Mononuclear cell (primary cell): Measurements from ENCODE around the gene CNOT6. TPM values are rescaled to one million over a fixed set of nuclear protein-coding genes. Genes with fewer than 3 reads are reported as not detected.

Experiments
- H3K27me3 ChIP-seq: 2 replicates; pipeline ENCODE4 v1.6.0; 2011; ENCODE audit warnings: low read length, control low read depth; ENCODE audit not compliant: insufficient read depth
- H3K4me1 ChIP-seq: 2 replicates; pipeline ENCODE4 v1.5.1; 2011; ENCODE audit warnings: mild to moderate bottlenecking, low read length, control low read depth; ENCODE audit not compliant: insufficient read depth
- H3K4me3 ChIP-seq: 2 replicates; pipeline ENCODE4 v1.5.1; 2011; ENCODE audit warnings: mild to moderate bottlenecking, low read length, moderate library complexity
- H3K9me3 ChIP-seq: 2 replicates; pipeline ENCODE4 v1.5.1; 2011; ENCODE audit warnings: low read depth, mild to moderate bottlenecking, control low read depth, low read length
- total RNA-seq: library from RNA; depleted of rRNA; stranded (reverse); fragments of >200 nt; gene quantifications from one replicate; pipeline ENCODE4 v1.2.3, GENCODE V29; 2012

CNOT6 gene
- total RNA-seq, 1 donor, result 8.1 TPM

DNA sequence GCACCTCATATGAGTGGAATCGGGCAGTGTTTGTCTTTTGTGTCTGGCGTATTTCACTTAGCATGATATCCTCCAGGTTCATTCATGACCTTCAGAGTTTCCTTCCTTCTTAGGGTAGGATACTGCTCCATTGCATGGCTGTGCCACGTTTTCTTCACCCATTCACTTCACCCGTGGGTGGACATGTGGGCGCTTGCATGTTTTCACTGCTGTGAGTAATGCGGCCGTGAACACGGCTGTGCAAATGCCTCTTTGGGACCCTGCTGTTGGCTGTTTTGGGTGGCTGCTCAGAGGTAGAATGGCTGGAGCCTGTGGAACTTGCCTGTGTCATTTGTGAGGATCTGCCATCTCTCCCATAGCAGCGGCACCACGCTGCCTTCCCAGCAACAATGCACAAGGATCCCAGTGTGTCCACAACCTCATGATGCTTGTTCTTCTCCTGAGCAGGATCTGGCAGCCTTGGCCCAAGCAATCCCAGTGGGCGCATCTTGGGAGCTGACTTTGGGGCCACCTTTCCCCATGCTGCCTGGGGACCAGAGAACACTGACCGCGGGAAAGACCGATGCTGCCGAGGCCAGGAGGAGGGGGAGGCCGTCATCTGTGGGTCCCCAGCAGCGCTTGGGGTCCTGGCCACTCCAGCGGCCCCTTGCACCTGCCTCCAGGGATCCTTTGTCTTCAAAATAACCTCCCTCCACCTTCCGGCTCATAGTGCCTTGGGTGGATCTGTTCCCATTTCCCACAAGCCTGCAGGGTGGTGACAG lies 99.4 kb downstream of the CNOT6 start:
- Histone ChIP-seq H3K4me3 (no peak overlapping the region), H3K4me1 (peaks cover 11% of the 10 kb centered on the region), H3K9me3 (no peaks in the 10 kb centered on the region), H3K27me3 (peaks cover 22% of the 10 kb centered on the region)

DNA sequence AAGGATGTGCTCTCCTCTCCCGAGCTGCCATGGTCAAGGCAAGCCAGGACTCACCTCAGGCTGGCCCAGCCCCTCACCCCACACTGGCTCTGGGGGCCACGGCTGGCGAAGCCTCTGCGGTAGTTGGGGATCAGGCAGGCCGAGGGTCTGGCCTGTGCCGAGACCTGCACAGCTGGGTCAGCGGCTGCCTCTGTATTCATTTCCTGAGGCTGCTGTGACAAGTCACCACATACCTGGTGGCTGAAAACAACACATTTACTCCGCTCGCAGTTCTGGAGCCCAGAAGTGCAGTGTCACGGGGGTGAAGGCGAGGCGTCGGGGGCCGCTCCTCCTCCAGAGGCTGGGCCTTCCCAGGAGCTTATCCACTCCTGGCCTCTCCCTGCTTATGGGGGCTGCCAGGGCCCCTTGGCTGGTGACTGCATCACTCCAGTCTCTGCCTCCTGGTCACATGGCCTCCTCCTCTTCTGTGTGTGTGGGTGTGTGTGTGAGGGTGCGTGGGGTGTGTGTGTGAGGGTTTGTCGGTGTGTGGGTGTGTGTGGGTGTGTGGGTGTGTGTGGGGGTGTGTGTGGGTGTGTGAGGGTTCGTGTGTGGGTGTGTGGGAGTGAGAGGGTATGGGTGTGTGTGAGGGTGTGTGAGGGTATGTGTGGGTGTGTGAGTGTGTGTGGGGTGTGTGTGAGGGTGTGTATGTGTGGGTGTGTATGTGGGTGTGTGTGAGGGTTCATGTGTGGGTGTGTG lies 100.3 kb downstream of the CNOT6 start:
- Histone ChIP-seq H3K4me3 (no peak overlapping the region), H3K27me3 (peaks cover 16% of the 10 kb centered on the region), H3K9me3 (no peaks in the 10 kb centered on the region), H3K4me1 (peaks cover 11% of the 10 kb centered on the region)

DNA sequence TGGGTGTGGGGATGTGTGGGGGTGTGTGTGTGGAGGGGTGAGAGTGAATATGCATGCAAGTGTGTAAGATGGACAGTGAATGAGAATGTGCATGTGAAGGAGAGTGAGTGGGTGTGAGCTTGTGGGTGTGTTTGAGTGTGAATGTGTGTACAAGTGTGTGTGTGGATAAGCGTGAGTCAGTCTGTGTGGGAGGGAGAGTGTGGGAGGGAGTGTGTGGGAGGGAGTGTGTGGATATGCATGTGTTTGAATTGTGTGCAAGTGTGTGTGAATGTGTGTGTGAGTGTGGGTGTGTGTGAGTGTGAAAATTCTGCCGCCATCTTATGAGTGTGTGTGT lies 100.8 kb downstream of the CNOT6 start:
- H3K4me3 ChIP-seq, result no peak overlapping the region
- no peaks in the 10 kb centered on the region for H3K9me3 ChIP-seq
- H3K27me3 ChIP-seq, result peaks cover 11% of the 10 kb centered on the region
- peaks cover 11% of the 10 kb centered on the region for H3K4me1 ChIP-seq

DNA sequence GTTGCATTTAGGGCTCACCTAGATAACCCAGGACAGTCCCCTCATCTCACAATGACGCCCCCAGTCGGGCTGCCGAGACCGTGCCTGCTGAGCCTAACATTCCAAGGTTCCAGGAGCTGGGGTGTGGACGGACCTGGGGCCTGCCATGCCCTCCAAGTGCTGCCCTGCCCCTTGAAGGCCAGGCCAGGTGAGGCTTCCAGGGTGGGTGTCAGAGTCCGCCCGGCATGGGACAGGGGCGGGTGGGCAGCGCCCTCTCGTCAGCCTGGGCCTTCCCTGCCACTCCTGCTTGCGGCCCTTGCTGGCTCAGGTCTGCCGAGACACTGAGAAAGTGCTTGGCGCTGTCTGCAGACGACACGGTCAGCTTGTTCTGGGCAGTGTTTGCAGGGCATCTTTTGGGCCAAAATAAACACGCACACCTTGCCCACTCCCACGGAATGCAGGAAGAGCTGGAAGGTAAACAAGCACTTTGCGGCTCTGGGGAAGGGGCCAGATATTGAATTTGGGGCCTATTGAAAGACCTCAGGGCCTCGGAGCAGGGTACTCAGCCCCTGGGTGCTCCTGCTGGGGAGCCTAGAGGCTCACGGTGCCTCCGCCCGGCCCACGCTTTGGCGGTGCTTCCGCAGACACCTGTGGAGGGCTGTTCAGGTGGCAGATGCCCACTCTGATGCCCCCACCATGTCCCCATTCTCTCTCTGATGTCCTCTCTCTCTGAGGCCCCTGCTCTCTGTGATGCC lies 101.4 kb downstream of the CNOT6 start:
- Histone ChIP-seq H3K4me1 (peaks cover 9% of the 10 kb centered on the region), H3K4me3 (no peak overlapping the region), H3K9me3 (no peaks in the 10 kb centered on the region), H3K27me3 (peaks cover 5% of the 10 kb centered on the region)

DNA sequence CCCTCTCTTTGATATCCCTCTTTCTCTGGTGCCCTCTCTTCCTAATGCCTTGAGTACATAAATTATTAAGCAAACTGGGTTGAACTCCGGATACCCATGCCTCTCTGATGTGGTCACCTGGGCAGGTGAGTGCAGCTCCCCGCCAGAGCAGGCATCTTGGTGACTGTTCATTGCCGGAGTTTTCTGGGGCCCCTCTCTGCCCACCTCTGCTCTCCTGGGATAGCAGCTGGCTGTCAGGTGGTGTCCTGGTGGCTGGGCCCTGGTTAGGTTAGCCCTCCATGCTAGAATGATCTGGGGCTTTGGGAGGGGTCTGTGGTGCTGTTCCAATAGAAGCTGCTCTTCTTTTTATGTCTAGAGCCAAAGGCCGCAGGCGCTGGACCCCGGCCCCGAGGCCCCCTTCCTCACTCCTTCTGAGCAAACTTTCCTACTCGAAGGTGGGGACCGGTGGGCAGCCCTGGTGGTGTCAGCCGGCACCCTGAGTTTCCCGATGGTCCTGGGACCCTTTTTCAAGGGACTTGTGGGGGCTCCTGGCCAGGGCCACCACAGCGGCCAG lies 102.0 kb downstream of the CNOT6 start:
- Histone ChIP-seq H3K9me3 (no peaks in the 10 kb centered on the region), H3K4me1 (peaks cover 2% of the 10 kb centered on the region), H3K4me3 (no peak overlapping the region), H3K27me3 (peaks cover 2% of the 10 kb centered on the region)

DNA sequence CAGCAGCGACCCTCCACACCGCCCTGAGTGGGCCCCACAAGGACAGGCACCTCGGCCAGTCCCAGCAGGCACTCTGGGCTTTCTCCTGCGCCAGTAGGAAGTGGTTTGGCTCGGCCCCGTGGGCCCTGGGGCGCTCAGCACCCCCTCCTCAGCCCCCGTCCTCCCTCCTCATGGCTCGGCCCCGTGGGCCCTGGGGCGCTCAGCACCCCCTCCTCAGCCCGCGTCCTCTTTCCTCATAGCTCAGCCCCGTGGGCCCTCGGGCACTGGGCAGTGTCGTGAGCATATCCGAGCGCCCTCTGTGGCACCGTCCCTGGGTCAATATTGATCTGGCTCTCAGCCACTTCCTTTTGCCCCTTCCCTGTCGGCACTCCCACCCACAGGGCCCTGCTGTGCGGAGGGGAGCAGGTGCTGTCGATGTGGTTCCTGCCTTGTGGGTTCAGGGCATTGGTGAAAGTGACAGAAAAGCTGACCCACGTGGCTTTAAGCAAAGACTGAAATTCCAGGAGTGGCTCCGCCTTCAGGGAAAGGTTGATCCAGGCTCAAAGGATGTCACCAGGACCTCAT lies 102.6 kb downstream of the CNOT6 start:
- peaks cover 2% of the 10 kb centered on the region for H3K27me3 ChIP-seq
- H3K9me3 ChIP-seq, result no peaks in the 10 kb centered on the region
- H3K4me3 ChIP-seq, result no peak overlapping the region
- H3K4me1 ChIP-seq, result no peaks in the 10 kb centered on the region

DNA sequence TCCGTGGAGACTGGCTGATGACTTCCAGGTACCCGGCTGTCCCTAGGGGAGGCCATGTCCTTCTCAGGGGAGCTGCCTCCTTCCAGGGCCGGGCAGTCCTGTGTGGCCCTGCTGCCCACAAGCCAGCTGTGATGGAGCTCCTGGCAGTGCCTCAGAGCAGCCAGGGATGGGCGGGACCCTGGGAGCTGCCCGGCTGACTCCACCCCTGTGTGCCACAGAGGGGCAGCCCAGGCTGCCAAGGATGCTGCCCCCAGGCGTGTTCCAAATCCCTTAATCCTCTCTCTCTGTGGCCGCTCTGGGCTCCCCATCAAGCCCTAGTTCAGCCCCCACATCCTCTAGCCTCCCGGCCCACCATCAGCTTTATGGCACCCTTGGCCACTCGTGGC lies 104.1 kb downstream of the CNOT6 start:
- no peaks in the 10 kb centered on the region for H3K4me1 ChIP-seq
- no peaks in the 10 kb centered on the region for H3K9me3 ChIP-seq
- H3K27me3 ChIP-seq, result no peaks in the 10 kb centered on the region
- no peak overlapping the region for H3K4me3 ChIP-seq

DNA sequence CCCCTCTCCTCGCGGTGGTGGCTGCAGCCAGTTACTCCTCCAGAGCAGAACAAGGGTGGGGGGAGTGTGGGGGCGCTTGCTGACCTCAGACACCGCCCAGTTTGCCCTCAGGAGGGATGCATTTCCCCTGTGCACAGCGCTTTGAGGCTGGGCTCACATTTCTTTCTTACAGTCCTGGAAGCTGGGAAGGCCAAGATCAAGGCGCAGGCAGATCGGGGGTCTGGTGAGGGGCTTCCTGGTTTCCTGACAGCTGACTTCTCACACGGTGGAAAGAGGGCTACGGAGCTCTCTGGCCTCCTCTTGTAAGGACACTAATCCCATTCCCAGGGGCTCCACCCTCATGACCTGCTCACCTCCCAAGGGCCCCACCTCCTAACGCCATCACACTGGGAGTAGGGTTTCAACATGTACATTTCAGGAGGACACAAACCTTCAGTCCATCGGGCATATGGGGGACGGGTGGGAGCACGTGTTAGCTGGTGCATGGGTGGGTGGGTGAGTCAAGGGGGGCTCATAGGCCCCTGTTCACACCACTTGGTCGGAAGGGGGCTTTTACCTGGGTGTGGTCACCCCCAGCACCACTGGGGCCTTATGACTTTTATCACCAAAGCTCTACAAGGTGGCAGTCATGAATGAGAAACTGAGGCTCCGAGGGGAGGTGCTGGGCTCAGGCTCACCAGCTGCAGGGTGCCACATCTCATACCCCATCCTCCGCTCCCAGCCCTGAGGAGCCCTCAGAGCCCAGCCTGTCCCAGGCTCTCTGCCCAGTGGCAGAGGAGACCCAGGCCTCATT lies 104.8 kb downstream of the CNOT6 start:
- Histone ChIP-seq H3K9me3 (no peaks in the 10 kb centered on the region), H3K27me3 (no peaks in the 10 kb centered on the region)

DNA sequence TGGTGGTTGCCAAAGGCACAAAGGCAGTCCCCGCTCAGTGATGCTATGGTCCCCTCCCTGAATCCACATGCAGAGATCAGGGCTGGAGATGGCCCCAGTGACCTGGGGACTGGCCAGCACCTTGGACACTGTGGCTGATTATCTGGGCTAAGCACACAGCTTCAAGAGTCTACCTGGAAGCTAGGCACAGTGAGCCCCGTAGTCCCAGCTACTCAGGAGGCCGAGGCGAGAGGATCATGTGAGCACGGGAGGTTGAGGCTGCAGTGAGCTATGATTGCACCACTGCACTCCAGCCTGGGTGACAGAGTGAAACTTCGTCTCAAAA lies 105.4 kb downstream of the CNOT6 start:
- Histone ChIP-seq H3K27me3 (no peaks in the 10 kb centered on the region), H3K4me3 (no peak overlapping the region), H3K4me1 (no peaks in the 10 kb centered on the region), H3K9me3 (no peaks in the 10 kb centered on the region)

More for the DNA sequence above, 104.8 kb downstream of the CNOT6 start:
- Histone ChIP-seq H3K4me3 (no peak overlapping the region), H3K4me1 (no peaks in the 10 kb centered on the region)

DNA sequence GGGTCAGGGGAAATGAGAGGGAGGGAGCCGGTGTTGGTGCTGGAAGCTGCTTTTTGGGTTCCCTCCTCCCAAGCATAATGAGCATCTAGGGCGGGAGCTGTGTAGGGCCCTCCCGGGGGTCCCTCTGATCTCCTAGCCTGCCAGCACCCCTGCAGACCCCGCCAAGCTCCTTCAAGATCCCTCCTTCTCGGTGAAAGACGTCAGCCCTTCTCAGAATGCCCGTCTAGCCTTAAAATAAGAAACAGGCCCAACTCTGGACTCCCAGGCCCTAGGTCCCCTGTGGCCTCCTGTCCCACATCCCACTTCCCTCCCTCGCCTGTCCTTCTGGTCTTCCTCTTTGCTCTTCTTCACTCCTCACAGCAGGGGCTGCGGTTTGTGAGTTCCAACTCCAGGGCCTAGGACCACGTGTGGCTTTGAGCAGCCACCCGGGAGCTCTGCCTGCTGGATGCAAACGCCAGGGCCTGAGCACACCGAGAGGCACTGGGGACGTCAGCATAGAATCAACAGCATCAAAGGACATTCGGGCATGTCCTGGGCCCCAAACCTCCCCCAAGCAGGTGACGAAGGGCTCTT lies 105.9 kb downstream of the CNOT6 start:
- Histone ChIP-seq H3K27me3 (no peaks in the 10 kb centered on the region), H3K9me3 (no peaks in the 10 kb centered on the region)

DNA sequence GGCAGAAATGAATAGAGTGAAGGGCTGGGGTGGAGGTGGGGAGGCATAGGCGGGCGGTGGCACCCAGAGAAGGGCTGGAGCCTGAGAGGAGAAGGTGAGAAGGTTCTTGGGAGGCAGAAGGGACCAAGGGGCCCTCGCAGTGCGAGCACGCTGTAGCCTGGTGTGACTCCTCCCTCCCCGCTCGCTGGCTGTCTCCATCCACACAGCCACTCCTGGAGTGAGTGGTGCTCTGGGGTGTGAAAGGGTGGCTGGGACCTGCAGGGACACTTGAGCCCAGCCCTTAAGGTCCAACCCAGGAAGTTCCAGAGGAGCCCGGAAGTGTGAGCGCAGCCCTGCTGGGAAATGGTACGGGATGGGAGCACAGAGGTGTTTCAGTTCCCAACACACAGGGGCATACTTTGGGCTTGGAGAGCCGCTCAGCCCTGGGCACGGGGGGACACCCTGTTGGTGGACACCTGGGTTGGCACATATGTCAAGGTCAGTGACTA lies 106.4 kb downstream of the CNOT6 start:
- Histone ChIP-seq H3K4me1 (no peaks in the 10 kb centered on the region), H3K27me3 (no peaks in the 10 kb centered on the region), H3K4me3 (no peak overlapping the region), H3K9me3 (no peaks in the 10 kb centered on the region)

More for the DNA sequence above, 105.9 kb downstream of the CNOT6 start:
- no peaks in the 10 kb centered on the region for H3K4me1 ChIP-seq
- no peak overlapping the region for H3K4me3 ChIP-seq

DNA sequence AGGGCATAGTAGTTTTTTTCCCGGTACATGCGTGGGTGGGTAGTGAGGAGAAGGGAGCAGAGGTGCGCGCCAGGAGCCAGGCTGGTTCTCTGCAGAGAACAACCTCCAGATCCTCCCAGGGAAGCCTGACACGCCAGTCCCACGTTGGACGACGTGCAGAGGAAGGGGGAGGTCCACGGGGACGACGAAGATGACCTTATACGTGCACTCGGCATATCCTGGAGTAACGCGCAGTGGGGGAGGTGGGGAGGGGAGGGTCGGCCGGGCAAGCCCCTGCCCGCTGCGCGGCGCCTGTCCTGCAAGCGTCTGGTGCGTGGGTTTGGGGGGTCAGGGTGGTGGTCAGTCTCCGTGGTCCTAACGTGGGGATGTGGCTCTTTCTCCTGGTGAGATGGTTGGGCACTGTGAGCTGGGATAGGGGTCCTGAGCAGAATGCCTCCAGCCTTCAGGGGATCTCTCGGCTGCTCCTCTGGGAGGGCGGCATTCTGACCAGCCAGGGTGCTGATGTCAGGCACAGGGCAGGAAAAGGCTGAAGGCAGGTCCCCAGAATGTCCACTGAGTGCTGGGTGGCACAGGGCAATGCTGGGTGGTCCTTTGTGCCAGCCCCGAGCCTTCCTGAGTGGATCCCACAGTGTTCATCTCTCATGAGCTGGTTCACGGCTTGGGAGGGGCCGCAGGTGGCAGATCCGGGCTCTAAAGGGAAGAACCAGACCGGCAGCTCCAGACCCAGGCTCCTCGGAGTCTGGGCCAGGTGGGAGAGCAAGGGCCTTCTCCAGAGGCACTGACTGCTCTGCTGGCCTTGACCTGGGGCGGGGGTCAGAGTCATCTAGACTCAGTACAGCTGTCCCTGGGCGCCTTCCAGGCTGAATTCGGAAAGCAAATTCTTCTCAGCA lies 107.7 kb downstream of the CNOT6 start:
- Histone ChIP-seq H3K9me3 (no peaks in the 10 kb centered on the region), H3K4me3 (no peak overlapping the region), H3K4me1 (no peaks in the 10 kb centered on the region)

DNA sequence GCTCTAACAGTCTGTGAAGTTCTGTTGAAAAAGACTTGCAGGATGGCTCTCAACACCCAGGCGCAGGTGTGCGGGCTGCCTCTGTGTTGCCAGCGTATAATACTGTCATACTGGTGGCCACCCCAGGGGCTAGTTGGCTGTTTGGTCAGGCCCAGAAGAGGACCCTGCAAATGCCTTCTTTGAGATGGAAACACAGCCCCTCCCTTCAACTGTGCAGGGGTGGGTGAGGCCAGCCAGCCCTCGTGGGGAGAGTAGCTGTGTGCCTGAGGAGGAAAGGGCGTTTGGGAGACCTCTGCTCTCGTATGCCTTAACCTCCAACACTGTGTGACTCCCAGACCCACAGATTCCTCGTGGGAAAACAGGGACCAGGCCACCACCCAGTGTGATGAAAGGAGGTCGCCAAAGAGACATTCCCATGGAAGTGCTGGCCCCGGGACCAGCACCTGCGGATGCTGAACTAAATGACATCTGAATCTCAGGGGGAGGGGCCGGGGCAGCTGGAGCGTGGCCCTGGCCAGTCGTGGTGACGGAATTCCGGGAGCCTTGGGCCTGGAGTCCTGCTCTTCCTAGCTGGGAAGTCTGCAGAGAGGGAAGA lies 108.4 kb downstream of the CNOT6 start:
- H3K27me3 ChIP-seq, result no peaks in the 10 kb centered on the region
- H3K4me1 ChIP-seq, result no peaks in the 10 kb centered on the region
- H3K9me3 ChIP-seq, result no peaks in the 10 kb centered on the region
- no peak overlapping the region for H3K4me3 ChIP-seq

More for the DNA sequence above, 107.7 kb downstream of the CNOT6 start:
- H3K27me3 ChIP-seq, result no peaks in the 10 kb centered on the region
